ENCODE measurements around the gene INF2. TPM values are rescaled to one million over a fixed set of nuclear protein-coding genes. Genes with fewer than 3 reads are reported as not detected.

INF2 gene
- total and polyA plus RNA-seq, 2 donors (not counting 3 experiments of a cell fraction or from before 2014, with no cell fraction given) = 55.3 to 124 TPM

GRCh38 chr14:104644656-104645378, 44.6 kb upstream of the INF2 start:
- Histone ChIP-seq H3K4me1 (ENCODE audit: control insufficient read depth, extremely low read depth, insufficient read depth, low read length) (peaks cover under 1% of the 10 kb centered on the region), H3K27me3 (ENCODE audit: control insufficient read depth in 2 of 2, insufficient read depth in 2 of 2, low read length in 2 of 2) (peaks cover 0 to 8% of the 10 kb centered on the region in 2 experiments), H3K79me2 (ENCODE audit: control insufficient read depth, insufficient read depth, low read length) (no peaks in the 10 kb centered on the region), H3K4me3 (replicated peaks in 1 of 3; ENCODE audit: insufficient read depth in 1 of 3, low read depth in 1 of 3, low read length in 3 of 3) (no peak overlapping the region), H3K9me1 (replicated peaks; ENCODE audit: control insufficient read depth, extremely low read depth, insufficient read depth, low read length) (no peaks in the 10 kb centered on the region), H3K27ac (ENCODE audit: insufficient read depth, low read depth, low read length) (no peak overlapping the region), H3K4me2 (ENCODE audit: insufficient read depth, low read length) (no peak overlapping the region), H3K9me3 (replicated peaks; ENCODE audit: control insufficient read depth, insufficient read depth, low read length) (no peaks in the 10 kb centered on the region), H4K20me1 (replicated peaks; ENCODE audit: control insufficient read depth, extremely low read depth, insufficient read depth, low read length) (no peaks in the 10 kb centered on the region), H3K36me3 (ENCODE audit: control insufficient read depth in 2 of 2, extremely low read depth in 1 of 2, insufficient read depth in 2 of 2, low read length in 2 of 2) (no peaks in the 10 kb centered on the region), H2AFZ (ENCODE audit: low read depth, low read length) (no peak overlapping the region), H3K9ac (replicated peaks; ENCODE audit: extremely low read depth, insufficient read depth, low read length) (no peak overlapping the region)
- FAIRE-seq = no peak
- CTCF ChIA-PET = interaction anchor here (1.0 kb wide), 1 partner anchor 567 kb away, joined by 3 read pairs; no protein-coding TSS in a partner anchor
- dilution Hi-C loops (cut with MboI; ENCODE audit: extremely low pct_ligation_motif_present, low sequenced_read_pairs) (no loop called here), intact Hi-C loops (cut with micrococcal nuclease) (no loop called here)
- POLR2A ChIA-PET = no interaction called here
- TF ChIP-seq CTCF (IDR thresholded peaks at IDR 0.05; ENCODE audit: extremely low read depth in 1 of 2, insufficient read depth in 1 of 2, low read depth in 1 of 2, low read length in 2 of 2) (no peak), POLR2A (IDR thresholded peaks at IDR 0.05; ENCODE audit: low read depth, low read length) (no peak), GATA2 (IDR thresholded peaks at IDR 0.05; ENCODE audit: insufficient read depth, insufficient read length, low read depth, low read length) (no peak), EZH2 (IDR thresholded peaks at IDR 0.05; ENCODE audit: borderline replicate concordance, low read depth, low read length, severe bottlenecking) (no peak)
- DNase-seq (ENCODE audit: low read depth, low spot score) = no peak
- BruUV-seq (replicated peaks) = no TSS peak

Measured in endothelial cell of umbilical vein (primary cell).